Left ventricle myocardium inferior (tissue), 1 donor: ENCODE results near the gene BTRC. TPM values are rescaled to one million over a fixed set of nuclear protein-coding genes. Genes with fewer than 3 reads are reported as not detected.

Experiments used
- DNase-seq: peaks from one replicate; pipeline ENCODE4 v3.0.0-alpha.2; 2020
- H3K27ac ChIP-seq: fragments of 200-600 bp; replicated peaks from 2 replicates; pipeline ENCODE4 v1.8.0; 2021
- H3K27me3 ChIP-seq: fragments of 200-600 bp; 2 replicates; pipeline ENCODE4 v1.8.0; 2021; ENCODE audit warnings: low read depth
- H3K36me3 ChIP-seq: fragments of 200-600 bp; 2 replicates; pipeline ENCODE4 v1.8.0; 2021
- H3K4me1 ChIP-seq: fragments of 200-600 bp; 2 replicates; pipeline ENCODE4 v1.8.0; 2021
- H3K4me3 ChIP-seq: fragments of 200-600 bp; 2 replicates; pipeline ENCODE4 v1.8.0; 2021; ENCODE audit warnings: mild to moderate bottlenecking, moderate library complexity
- H3K9me3 ChIP-seq: fragments of 200-600 bp; replicated peaks from 2 replicates; pipeline ENCODE4 v1.8.0; 2021
- intact Hi-C: fragments of 100-400 bp; cut with micrococcal nuclease; formaldehyde crosslinking; loops from one replicate; pipeline ENCODE4 v1.11.0; 2022
- total RNA-seq: library from RNA; stranded (reverse); fragmentation: NEBNext Ultra II Directional; extraction: Animal tissue kit (Norgen Biotek cat#: 25700); gene quantifications from one replicate; pipeline ENCODE4 v1.2.1, GENCODE V29; 2021
- TF ChIP-seq, protein P1 (sequence below): fragments of 200-600 bp; IDR thresholded peaks from 2 replicates; pipeline ENCODE4 v1.8.0; 2021; ENCODE audit warnings: antibody characterized with exemption, mild to moderate bottlenecking, borderline replicate concordance
- donor health status: DM: no; HTN: yes; CAD: no; lungs with severe emphysema.

BTRC gene
- total RNA-seq, 1 donor from 2014 or later = 34.8 TPM

DNA sequence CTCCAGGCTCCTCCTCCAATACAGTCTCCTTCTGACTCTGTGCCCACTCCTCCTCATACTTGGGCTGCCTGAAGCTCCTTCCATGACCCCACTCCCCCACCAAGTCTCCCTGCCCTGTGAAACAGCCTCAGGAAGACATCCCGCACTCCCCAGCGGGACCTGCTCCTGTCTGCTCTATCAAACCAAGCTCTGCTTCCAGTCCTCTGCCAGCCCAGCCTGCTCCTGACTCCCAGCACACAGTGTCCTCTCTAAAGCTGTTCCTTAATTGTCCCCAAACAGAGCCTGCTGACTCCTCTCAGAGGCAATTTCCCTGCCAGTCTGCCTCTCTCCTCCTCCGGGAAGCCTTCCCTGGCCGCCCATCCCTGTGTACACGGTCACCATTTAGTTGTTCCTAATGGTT lies 224.2 kb downstream of the BTRC start:
- intact Hi-C loops = no loop called here
- Histone ChIP-seq H3K9me3 (peaks cover 4% of the 10 kb centered on the region), H3K4me1 (no peaks in the 10 kb centered on the region), H3K27ac (no peak overlapping the region), H3K27me3 (no peaks in the 10 kb centered on the region), H3K36me3 (peaks cover 57% of the 10 kb centered on the region), H3K4me3 (no peak overlapping the region)
- TF ChIP-seq, protein P1, sequence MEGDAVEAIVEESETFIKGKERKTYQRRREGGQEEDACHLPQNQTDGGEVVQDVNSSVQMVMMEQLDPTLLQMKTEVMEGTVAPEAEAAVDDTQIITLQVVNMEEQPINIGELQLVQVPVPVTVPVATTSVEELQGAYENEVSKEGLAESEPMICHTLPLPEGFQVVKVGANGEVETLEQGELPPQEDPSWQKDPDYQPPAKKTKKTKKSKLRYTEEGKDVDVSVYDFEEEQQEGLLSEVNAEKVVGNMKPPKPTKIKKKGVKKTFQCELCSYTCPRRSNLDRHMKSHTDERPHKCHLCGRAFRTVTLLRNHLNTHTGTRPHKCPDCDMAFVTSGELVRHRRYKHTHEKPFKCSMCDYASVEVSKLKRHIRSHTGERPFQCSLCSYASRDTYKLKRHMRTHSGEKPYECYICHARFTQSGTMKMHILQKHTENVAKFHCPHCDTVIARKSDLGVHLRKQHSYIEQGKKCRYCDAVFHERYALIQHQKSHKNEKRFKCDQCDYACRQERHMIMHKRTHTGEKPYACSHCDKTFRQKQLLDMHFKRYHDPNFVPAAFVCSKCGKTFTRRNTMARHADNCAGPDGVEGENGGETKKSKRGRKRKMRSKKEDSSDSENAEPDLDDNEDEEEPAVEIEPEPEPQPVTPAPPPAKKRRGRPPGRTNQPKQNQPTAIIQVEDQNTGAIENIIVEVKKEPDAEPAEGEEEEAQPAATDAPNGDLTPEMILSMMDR = no peak
- DNase-seq = no peak

DNA sequence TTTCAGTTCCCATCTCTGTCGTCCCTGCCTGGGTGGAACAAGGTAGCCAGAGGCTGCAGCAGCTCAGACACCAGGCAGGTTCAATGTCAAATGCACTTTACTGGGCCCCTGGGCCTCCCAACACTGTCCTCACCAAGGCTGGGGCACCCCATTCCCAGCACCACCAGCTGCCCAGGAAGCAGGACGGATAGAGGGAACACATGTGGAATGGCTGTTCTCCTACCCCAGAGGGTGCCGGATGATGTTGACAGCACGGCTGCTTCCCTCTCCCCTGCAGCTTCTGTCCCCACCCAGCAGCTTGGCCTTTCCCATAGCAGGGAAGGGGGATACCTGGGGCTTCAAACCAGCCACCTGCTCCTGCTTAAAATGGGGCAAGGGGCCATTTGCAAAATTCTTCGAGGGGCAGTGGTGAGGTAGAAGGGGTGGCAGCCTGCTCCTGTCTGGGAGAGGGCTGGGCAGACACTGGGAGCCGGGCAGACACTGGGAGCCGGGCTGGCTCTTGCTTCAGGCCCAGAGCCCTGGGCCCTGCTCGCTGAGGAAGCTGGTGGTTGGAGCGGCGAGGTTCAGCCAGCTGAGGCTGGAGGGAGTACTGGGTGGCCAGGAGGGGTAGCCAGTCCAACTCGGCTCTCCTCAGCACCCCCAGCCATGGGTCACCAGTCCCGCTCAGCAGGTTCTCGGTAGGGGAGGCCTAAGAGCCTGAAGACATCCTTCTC lies 225.0 kb downstream of the BTRC start:
- intact Hi-C loops = no loop called here
- H3K4me3 ChIP-seq = no peak overlapping the region
- no peak for DNase-seq

DNA sequence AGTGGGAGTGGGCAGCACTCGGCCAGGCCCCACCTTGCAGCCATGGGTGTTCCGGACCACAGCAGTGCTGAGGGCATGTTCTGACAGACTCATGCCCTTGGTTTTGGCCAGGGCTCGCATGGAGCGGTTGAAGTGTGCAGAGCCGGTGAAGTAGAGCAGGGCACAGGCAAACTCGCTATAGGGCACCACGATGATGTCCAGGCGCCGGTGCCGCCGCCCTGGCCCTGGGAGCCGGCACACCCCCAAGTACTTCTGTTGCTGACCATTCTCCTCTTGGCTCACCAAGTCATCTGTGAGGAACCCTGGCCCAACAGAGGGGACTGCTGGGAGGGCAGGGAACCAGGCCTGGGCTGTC lies 225.5 kb downstream of the BTRC start:
- intact Hi-C loops = no loop called here
- H3K9me3 ChIP-seq = no peaks in the 10 kb centered on the region
- TF ChIP-seq, protein P1 = no peak
- no peaks in the 10 kb centered on the region for H3K27me3 ChIP-seq
- peaks cover 68% of the 10 kb centered on the region for H3K36me3 ChIP-seq
- H3K4me3 ChIP-seq = no peak overlapping the region
- no peak for DNase-seq
- H3K4me1 ChIP-seq = no peaks in the 10 kb centered on the region
- no peak overlapping the region for H3K27ac ChIP-seq

More for the DNA sequence above, 225.0 kb downstream of the BTRC start:
- Histone ChIP-seq H3K9me3 (no peaks in the 10 kb centered on the region), H3K27ac (no peak overlapping the region), H3K27me3 (no peaks in the 10 kb centered on the region), H3K36me3 (peaks cover 64% of the 10 kb centered on the region), H3K4me1 (no peaks in the 10 kb centered on the region)
- TF ChIP-seq, protein P1 = no peak

GRCh38 chr10:101580486-101581399 lies 226.8 kb downstream of the BTRC start:
- Histone ChIP-seq H3K27ac (no peak overlapping the region), H3K27me3 (no peaks in the 10 kb centered on the region), H3K4me3 (no peak overlapping the region), H3K9me3 (no peaks in the 10 kb centered on the region), H3K36me3 (peaks cover 75% of the 10 kb centered on the region), H3K4me1 (no peaks in the 10 kb centered on the region)
- intact Hi-C loops = no loop called here
- TF ChIP-seq, protein P1 = no peak
- DNase-seq = no peak

GRCh38 chr10:101585841-101586240 lies 231.9 kb downstream of the BTRC start:
- Histone ChIP-seq H3K27me3 (no peaks in the 10 kb centered on the region), H3K36me3 (peaks cover 37% of the 10 kb centered on the region), H3K9me3 (no peaks in the 10 kb centered on the region), H3K4me1 (peaks cover 31% of the 10 kb centered on the region), H3K27ac (no peak overlapping the region), H3K4me3 (no peak overlapping the region)
- TF ChIP-seq, protein P1 = no peak
- no peak for DNase-seq
- intact Hi-C loops = no loop called here
